GM12878 (cell line): ENCODE results near the gene RAD23B. TPM values are rescaled to one million over a fixed set of nuclear protein-coding genes. Genes with fewer than 3 reads are reported as not detected.

Experiments
- BCL11A ChIP-seq: IDR thresholded peaks from 2 replicates; pipeline ENCODE4 v1.6.1; 2011; ENCODE audit warnings: low read depth, low read length
- EP300 ChIP-seq, 2 experiments: fragments of 150-350 bp in 1 of 2; IDR thresholded peaks; 2 replicates each; pipeline ENCODE4 v1.6.1; 2011 to 2012; ENCODE audit warnings: low read depth in 2 of 2, low read length in 2 of 2, borderline replicate concordance in 1 of 2, improper control_type of control experiment in 1 of 2, inconsistent platforms in 1 of 2; ENCODE audit not compliant: control insufficient read depth in 1 of 2
- IKZF1 ChIP-seq: fragments of 450-650 bp; conservative IDR thresholded peaks from 2 replicates; pipeline ENCODE4 v1.6.1; 2017; ENCODE audit warnings: antibody characterized with exemption, mild to moderate bottlenecking
- MEF2A ChIP-seq: IDR thresholded peaks from 2 replicates; pipeline ENCODE4 v1.6.1; 2011; ENCODE audit warnings: low read depth, mild to moderate bottlenecking, low read length, moderate library complexity; ENCODE audit not compliant: insufficient read depth
- NFYB ChIP-seq: IDR thresholded peaks from 2 replicates; pipeline ENCODE4 v1.6.1; 2011; ENCODE audit warnings: low read depth, mild to moderate bottlenecking, low read length, improper control_type of control experiment, moderate library complexity; ENCODE audit not compliant: insufficient read depth
- TARDBP ChIP-seq: IDR thresholded peaks from 2 replicates; pipeline ENCODE4 v1.6.1; 2016; ENCODE audit warnings: borderline replicate concordance
- TBL1XR1 ChIP-seq: IDR thresholded peaks from 2 replicates; pipeline ENCODE4 v1.6.1; 2012; ENCODE audit warnings: low read depth, low read length, improper control_type of control experiment
- YBX1 ChIP-seq: fragments of 450-650 bp; IDR thresholded peaks from 2 replicates; pipeline ENCODE4 v1.6.1; 2016; ENCODE audit warnings: antibody characterized with exemption
- ZNF592 ChIP-seq: fragments of 450-650 bp; IDR thresholded peaks from 2 replicates; pipeline ENCODE4 v1.6.1; 2017; ENCODE audit warnings: mild to moderate bottlenecking, moderate library complexity
- polyA plus RNA-seq, 11 experiments: library from polyadenylated mRNA; depleted of rRNA in 4 of 11; unstranded in 6 of 11; stranded (reverse) in 5 of 11; fragments of >200 nt; fragmentation: Nextera tagmentation in 4 of 11; fragmentation: Illumina TruSeq in 1 of 11; extraction: Ambion mirVana in 4 of 11; extraction: Trizol in 1 of 11; gene quantifications; 1 replicate in 1 of 11; 2 replicates in 10 of 11; pipeline versions ENCODE4 v1.2.1 to v1.2.3, GENCODE V29; 2011 to 2016; ENCODE audit warnings: inconsistent platforms in 2 of 11, missing spikeins in 2 of 11, low read depth in 1 of 11
- total RNA-seq, 4 experiments: library from RNA; depleted of rRNA in 3 of 4; stranded (reverse); fragments of >200 nt in 3 of 4; fragmentation: Illumina TruSeq in 1 of 4; extraction: Trizol in 1 of 4; gene quantifications; 2 replicates each; pipeline versions ENCODE4 v1.2.1 to v1.2.3, GENCODE V29; 2013 to 2021
- TF ChIP-seq, protein P1 (sequence below): fragments of 150-350 bp; IDR thresholded peaks from 2 replicates; pipeline ENCODE4 v1.6.1; 2016; ENCODE audit warnings: low read depth, low read length
- TF ChIP-seq, protein P2 (sequence below): fragments of 450-650 bp; IDR thresholded peaks from 2 replicates; pipeline ENCODE4 v1.6.1; 2018; ENCODE audit warnings: borderline replicate concordance, mild to moderate bottlenecking; ENCODE audit not compliant: partially characterized antibody

RAD23B gene
- total and polyA plus RNA-seq, 10 of the 15 experiments (the other 5 are each of a cell fraction or from before 2014, with no cell fraction given): 10.3 to 256 (median 54.6) TPM

DNA sequence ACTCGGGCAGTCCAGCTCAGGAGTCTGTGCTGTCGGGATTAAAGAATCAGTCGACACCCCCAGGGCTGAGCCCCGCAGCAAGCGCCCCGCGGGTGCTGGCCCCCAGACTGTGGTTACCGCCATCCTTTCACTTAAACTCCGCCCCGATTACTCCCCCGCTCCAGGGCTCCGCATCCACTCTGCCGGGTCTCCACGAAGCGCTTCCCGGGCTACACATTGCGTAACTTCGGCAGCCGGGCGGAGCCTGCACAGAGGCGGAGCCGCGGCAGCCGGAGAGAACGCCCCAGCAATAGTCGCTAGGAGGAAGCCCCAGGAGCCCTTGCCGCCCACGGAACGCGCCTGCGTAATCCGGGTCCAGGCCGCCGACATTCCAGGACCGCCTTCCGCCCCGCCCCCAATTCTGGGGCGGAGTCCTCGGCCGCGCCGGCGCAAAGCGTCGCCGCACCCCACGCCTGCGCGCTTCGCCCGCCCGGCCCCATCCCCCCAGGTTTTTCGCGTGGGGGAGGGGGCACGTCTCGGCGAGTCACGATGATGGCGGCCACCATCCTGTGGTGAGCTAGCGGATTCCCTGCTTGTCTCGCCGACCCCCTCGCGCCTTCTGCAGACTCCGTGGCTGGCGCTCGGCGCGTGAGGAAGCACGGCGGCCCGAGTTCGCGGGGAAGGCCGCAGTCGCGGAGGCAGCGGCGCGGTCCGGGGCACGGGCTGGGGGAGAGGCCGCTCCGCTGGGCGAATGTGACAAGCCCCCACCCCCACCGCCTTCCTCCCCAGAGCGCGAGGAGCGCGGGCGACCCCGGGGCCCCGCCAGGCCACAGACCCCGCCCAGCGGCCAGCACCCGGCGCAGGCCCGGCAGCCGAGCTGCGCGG is at the start of gene RAD23B (continued):
- TF ChIP-seq, protein P1, sequence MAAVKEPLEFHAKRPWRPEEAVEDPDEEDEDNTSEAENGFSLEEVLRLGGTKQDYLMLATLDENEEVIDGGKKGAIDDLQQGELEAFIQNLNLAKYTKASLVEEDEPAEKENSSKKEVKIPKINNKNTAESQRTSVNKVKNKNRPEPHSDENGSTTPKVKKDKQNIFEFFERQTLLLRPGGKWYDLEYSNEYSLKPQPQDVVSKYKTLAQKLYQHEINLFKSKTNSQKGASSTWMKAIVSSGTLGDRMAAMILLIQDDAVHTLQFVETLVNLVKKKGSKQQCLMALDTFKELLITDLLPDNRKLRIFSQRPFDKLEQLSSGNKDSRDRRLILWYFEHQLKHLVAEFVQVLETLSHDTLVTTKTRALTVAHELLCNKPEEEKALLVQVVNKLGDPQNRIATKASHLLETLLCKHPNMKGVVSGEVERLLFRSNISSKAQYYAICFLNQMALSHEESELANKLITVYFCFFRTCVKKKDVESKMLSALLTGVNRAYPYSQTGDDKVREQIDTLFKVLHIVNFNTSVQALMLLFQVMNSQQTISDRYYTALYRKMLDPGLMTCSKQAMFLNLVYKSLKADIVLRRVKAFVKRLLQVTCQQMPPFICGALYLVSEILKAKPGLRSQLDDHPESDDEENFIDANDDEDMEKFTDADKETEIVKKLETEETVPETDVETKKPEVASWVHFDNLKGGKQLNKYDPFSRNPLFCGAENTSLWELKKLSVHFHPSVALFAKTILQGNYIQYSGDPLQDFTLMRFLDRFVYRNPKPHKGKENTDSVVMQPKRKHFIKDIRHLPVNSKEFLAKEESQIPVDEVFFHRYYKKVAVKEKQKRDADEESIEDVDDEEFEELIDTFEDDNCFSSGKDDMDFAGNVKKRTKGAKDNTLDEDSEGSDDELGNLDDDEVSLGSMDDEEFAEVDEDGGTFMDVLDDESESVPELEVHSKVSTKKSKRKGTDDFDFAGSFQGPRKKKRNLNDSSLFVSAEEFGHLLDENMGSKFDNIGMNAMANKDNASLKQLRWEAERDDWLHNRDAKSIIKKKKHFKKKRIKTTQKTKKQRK: no peak
- TF ChIP-seq NFYB (0 out of 2 replicates have a peak, but pooled peaks have one; percentile 19), TARDBP (no peak), TBL1XR1 (peak; percentile 94), EP300 (IDR thresholded peaks at IDR 0.05; ENCODE audit: borderline replicate concordance in 1 of 2, control insufficient read depth in 1 of 2, low read depth in 2 of 2, low read length in 2 of 2) (no peak), MEF2A (0 out of 2 replicates have a peak, but pooled peaks have one; percentile 24), BCL11A (no peak), YBX1 (no peak), IKZF1 (peak; percentile 95), ZNF592 (no peak)
- TF ChIP-seq, protein P2, sequence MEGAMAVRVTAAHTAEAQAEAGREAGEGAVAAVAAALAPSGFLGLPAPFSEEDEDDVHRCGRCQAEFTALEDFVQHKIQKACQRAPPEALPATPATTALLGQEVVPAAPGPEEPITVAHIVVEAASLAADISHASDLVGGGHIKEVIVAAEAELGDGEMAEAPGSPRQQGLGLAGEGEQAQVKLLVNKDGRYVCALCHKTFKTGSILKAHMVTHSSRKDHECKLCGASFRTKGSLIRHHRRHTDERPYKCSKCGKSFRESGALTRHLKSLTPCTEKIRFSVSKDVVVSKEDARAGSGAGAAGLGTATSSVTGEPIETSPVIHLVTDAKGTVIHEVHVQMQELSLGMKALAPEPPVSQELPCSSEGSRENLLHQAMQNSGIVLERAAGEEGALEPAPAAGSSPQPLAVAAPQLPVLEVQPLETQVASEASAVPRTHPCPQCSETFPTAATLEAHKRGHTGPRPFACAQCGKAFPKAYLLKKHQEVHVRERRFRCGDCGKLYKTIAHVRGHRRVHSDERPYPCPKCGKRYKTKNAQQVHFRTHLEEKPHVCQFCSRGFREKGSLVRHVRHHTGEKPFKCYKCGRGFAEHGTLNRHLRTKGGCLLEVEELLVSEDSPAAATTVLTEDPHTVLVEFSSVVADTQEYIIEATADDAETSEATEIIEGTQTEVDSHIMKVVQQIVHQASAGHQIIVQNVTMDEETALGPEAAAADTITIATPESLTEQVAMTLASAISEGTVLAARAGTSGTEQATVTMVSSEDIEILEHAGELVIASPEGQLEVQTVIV: no peak
